Measurements from ENCODE around the gene ZNF692.
"Not testable (repeated sequence)": the region's sequence is repeated elsewhere in the genome, so short reads cannot be mapped to it uniquely, and the experiment has no call there.

ZNF692 gene

GRCh38 chr1:248849637-248850036 is 9.2 kb downstream of the ZNF692 start:
- in situ Hi-C loops (cut with HindIII; ENCODE audit: low sequenced_read_pairs): no loop called here

DNA sequence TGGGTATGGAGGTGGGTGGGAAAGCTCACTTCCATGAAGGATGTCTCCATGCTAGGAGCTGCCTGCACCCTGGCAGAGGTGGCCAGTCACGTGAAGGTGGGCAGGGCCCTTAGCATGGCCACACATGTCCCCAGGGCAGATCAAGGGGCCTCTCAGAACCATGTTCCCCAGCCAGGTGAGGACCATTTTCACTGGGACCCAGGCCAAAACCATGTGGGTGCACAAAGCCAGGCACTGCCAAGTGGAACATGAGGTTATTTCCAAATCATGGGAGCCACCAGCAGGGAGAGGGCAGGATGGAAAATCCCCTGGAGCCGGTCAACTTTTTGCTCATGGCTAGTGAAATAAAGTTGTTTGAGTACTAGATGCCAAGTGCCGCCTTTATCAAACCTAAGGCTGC is 9.7 kb downstream of the ZNF692 start:
- in situ Hi-C loops (cut with HindIII; ENCODE audit: low sequenced_read_pairs): no loop called here

- in situ Hi-C loops (cut with HindIII; ENCODE audit: low sequenced_read_pairs): no loop called here
These were observed 10.3 kb downstream of the ZNF692 start for GRCh38 chr1:248848602-248849001.

DNA sequence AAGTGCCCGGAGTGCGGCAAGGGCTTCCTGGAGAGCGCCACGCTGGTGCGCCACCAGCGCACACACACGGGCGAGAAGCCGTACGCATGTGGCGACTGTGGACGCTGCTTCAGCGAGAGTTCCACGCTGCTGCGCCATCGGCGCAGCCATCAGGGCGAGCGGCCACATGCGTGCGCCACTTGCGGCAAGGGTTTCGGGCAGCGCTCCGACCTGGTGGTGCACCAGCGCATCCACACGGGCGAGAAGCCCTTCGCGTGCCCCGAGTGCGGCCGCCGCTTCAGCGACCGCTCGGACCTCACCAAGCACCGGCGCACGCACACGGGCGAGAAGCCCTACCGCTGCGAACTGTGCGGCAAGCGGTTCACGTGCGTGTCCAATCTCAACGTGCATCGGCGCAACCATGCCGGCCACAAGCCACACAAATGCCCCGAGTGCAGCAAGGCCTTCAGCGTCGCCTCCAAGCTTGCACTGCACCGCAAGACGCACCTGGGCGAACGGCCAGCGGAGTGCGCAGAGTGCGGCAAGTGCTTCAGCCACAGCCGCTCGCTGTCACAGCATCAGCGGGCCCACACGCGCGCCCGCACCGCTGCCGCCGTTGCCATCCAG is 10.8 kb downstream of the ZNF692 start:
- in situ Hi-C loops (cut with HindIII; ENCODE audit: low sequenced_read_pairs): no loop called here

DNA sequence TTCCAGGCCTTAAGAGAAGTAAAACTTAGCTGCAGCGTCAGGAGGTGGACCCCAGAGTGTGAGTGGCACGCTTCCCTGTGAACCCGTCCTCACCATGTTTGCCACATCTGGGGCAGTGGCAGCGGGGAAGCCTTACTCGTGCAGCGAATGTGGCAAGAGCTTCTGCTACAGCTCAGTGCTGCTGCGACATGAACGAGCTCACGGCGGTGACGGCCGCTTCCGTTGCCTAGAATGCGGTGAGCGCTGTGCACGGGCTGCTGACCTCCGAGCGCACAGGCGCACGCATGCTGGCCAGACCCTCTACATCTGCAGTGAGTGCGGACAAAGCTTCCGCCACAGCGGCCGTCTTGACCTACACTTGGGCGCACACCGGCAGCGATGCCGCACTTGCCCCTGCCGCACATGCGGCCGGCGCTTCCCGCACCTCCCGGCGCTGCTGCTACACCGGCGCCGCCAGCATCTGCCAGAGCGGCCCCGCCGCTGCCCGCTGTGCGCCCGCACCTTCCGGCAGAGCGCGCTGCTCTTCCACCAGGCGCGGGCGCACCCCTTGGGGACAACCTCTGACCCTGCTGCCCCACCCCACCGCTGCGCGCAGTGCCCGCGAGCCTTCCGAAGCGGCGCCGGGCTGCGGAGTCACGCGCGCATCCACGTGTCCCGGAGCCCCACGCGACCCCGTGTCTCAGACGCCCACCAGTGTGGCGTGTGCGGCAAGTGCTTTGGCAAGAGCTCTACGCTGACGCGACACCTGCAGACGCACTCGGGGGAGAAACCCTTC is 11.5 kb downstream of the ZNF692 start:
- in situ Hi-C loops (cut with HindIII; ENCODE audit: low sequenced_read_pairs): no loop called here

DNA sequence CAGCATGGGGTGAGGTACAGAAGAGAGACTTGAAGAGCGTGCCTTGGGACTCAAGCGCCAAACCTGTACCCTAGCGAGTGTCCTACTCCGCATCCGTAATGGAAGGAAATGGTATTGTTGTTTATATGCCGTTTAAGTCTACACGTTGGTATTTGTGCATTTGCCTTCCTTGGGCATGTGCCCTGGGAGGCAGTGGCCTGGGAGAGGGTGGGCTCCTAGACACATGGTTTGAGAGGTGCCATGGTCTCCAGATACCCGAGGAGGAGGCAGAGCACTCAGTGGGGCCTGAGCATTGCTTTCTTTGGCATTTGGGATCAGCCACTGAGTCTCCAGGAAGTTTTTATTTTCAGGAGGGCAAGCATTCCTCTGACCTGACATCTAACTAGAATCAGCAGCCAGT is 14.4 kb downstream of the ZNF692 start:
- in situ Hi-C loops (cut with HindIII; ENCODE audit: low sequenced_read_pairs): no loop called here

- in situ Hi-C loops (cut with HindIII; ENCODE audit: low sequenced_read_pairs): no loop called here
These were observed 15.2 kb downstream of the ZNF692 start for GRCh38 chr1:248843687-248844086.

DNA sequence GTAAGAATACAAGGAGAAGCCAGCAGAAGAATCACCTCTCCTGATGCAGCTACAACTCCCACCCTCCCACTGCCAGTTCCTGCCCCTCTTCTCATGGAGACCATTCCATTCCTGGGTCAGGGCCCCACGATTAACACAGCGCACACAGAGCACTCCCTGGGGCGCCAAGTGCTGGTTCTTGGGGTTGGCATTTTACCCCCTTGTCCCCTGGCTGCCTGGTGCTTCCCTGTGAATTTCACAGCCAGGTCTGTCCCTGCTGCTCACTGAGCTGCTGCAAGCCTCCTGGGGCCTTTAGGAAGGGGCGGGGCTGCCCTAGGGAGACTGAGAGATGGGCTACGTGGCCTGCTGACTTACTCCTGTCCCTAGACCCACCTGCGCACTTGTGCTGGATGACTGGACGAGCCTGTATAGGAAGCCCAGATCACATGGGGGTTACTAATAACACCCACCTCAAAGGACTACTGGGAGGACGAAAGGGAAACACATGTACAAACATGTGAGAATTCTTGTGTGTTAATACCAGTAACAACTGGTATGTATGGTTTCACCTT is 16.0 kb downstream of the ZNF692 start:
- in situ Hi-C loops (cut with HindIII; ENCODE audit: low sequenced_read_pairs): no loop called here

GRCh38 chr1:248841702-248842395 is 17.0 kb downstream of the ZNF692 start:
- in situ Hi-C loops (cut with HindIII; ENCODE audit: low sequenced_read_pairs): no loop called here

DNA sequence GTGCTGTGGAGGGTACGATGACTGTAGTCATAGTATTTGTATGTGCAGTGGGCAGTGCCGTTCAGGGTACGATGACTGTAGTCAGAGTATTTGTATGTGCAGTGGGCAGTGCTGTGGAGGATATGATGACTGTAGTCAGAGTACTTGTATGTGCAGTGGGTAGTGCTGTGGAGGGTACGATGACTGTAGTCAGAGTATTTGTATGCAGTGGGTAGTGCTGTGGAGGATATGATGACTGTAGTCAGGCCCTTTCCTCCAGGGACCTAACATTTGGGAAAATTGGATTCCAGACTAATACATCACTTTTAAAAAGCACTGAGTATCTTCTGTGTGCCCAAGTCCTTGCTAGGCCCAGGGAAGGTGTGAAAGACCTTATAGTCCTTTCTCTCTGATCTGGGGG is 17.9 kb downstream of the ZNF692 start:
- in situ Hi-C loops (cut with HindIII; ENCODE audit: low sequenced_read_pairs): no loop called here

DNA sequence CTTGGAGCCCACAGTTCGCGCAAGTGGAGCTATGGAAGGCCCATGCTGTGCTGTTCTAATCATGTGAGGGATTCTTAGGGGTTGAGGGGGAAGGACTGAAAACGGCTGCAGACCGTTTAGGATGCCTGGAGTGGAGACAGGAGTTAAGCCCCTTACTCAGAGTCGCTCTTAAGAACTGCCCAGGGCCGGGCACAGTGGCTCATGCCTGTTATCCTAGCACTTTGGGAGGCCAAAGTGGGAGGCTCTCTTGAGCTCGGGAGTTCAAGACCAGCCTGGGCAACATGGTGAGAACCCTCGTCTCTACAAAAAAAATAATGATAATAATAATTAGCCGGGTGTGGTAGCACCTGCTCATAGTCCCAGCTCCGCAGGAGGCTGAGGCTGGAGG is 19.7 kb downstream of the ZNF692 start:
- in situ Hi-C loops (cut with HindIII; ENCODE audit: low sequenced_read_pairs): no loop called here

- in situ Hi-C loops (cut with HindIII; ENCODE audit: low sequenced_read_pairs): no loop called here
These were observed 20.3 kb downstream of the ZNF692 start for GRCh38 chr1:248838357-248839167.

DNA sequence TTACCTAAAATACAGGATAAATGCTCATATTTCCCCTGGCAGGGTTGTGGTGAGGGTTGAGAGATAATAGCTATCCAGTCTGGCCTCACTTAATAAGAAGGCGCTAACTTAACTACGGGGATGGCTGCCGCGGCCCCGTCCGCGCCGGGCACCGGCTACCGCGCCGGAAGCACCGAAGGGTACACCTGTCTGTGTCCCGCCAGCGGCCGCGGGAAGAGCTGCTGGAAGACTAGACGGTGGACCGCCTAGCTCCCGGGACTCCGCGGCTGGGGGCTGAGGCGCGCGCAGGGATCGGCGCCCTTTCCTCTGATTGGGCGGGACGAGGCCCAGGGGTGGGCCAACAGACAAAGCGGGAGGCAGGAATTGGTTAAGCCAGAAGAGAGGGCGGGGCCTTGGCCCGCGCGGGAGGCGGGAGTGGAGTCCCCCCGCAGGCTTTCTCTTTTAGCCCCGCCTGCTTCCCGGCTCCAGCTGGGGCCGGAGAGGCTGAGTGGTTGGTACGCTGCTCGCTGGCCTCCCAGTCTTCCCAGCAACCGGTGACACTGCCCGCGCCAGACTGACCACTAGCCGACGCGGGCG is 21.0 kb downstream of the ZNF692 start, which contains the start of gene ZNF672:
Gene ZNF672 (plus strand): TSS at position 444 of the 576 bp plus-strand sequence. CDS start 9,051 bp downstream, outside the sequence.
- in situ Hi-C loops (cut with HindIII; ENCODE audit: low sequenced_read_pairs): no loop called here

DNA sequence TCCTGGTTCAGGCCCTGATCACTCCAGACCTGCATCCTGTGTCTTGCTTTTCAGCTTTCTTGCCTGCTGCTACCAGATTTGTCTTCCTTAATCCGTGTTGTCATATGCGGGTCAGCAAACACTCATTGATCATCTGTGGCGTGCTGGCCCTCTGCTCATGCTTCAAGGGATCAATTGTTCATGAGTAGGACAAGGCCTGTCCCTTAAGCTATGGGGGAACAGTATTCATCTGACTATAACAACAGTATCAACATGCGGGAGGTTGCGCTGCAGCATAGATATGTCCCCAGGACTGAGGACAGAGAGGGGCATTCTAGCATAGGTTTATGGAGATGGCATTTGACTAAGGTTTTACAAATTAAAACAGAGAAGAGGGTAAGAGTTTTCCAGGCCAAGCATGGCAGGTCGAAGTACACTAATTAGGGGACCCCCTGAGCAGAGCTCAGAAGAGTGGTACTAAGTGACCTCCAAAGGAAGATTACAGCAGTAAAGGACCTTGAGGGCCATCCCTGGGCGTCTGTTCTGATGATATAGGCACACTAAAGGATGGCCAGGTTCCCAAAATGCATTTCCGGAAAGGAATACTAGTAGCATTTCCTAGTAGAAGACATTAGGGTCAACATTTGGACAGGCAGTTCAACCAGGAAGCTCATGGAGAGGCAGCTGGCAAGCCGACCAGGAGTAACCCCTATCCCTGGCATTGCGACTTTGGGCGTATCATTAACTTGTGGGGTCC is 21.7 kb downstream of the ZNF692 start:
- in situ Hi-C loops (cut with HindIII; ENCODE audit: low sequenced_read_pairs): no loop called here

DNA sequence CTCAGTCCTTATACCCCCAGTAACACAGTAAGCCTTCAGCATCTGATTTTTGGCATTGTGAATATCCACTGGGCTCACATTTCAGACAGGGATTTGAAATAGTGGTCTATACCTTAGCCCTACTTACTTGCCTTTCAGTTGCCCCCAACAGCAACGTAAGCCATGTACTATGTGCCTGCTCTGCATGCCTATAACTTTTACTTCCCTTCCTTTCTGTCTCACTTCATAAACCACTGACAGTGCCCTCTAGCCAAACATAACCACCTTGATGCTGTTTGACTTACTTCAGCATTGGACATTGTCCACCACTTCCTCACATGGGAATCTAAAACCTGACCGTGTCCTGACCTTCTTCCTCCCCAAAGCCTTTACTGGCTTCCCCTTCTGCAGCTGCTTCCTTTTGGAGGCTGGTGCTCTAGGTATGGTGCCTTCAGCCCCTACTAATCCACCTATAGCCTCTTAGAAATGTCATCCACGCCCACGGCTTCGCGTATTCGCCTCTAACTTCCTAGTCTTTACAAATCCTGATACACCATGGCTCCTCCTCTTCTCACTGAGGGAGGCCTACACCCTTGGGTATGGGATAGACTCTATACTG is 24.4 kb downstream of the ZNF692 start:
- in situ Hi-C loops (cut with HindIII; ENCODE audit: low sequenced_read_pairs): no loop called here

- in situ Hi-C loops (cut with HindIII; ENCODE audit: low sequenced_read_pairs): no loop called here
These were observed 27.0 kb downstream of the ZNF692 start for GRCh38 chr1:248831842-248832241.

DNA sequence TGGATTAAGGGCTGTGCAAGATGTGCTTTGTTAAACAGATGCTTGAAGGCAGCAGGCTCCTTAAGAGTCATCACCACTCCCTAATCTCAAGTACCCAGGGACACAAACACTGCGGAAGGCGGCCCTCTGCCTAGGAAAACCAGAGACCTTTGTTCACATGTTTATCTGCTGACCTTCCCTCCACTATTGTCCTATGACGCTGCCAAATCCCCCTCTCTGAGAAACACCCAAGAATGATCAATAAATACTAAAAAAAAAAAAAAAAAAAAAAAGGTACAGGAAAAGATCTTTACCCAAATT is 28.2 kb downstream of the ZNF692 start:
- in situ Hi-C loops (cut with HindIII; ENCODE audit: low sequenced_read_pairs): not testable (repeated sequence)

DNA sequence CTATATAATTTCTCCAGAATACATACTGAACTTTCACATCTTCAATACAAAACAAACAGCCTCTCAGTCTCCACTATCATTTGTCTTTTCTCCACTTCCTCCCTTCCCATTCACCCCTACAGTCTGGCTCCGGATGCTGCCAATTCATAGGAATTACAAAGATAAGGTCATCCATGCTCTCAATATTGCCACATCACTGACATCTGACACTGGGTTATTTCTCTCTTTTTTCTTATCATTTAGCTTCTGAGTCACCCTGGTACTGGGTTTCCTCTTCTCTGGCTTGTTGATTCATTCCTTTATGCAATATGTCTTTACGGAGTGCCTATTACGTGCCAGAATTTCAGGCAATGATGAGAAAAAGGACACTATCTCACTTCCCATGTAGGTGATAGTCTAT is 30.0 kb downstream of the ZNF692 start:
- in situ Hi-C loops (cut with HindIII; ENCODE audit: low sequenced_read_pairs): no loop called here

- in situ Hi-C loops (cut with HindIII; ENCODE audit: low sequenced_read_pairs): no loop called here
These were observed 32.8 kb downstream of the ZNF692 start, which contains the start of gene SH3BP5L for GRCh38 chr1:248825909-248826760. Gene SH3BP5L (minus strand): TSS chr1:248825915. CDS start chr1:248824935, 980 bp downstream.

All from endothelial cell of hepatic sinusoid (primary cell).